Measurements from ENCODE around the gene NCAPD2. TPM values are rescaled to one million over a fixed set of nuclear protein-coding genes. Genes with fewer than 3 reads are reported as not detected.
"Not testable (repeated sequence)": the region's sequence is repeated elsewhere in the genome, so short reads cannot be mapped to it uniquely, and the experiment has no call there.

NCAPD2 gene
- total RNA-seq, 2 donors from 2014 or later, result 16.9 to 24.3 TPM

- Mint-ChIP-seq H3K27ac (peak overlapping the region; percentile 80), H3K36me3 (ENCODE audit: low read depth) (peaks cover 5% of the 10 kb centered on the region), H3K4me3 (peak overlapping the region; percentile 91), H3K4me1 (peaks cover 60% of the 10 kb centered on the region), H3K27me3 (no peaks in the 10 kb centered on the region)
- no peaks in the 10 kb centered on the region for H3K9me3 ChIP-seq (ENCODE audit: control insufficient read depth, low read length, poor library complexity, severe bottlenecking)
- ATAC-seq (no peak), DNase-seq (no peak)
Measured at GRCh38 chr12:6468283-6468575, 25.7 kb upstream of the NCAPD2 start.

DNA sequence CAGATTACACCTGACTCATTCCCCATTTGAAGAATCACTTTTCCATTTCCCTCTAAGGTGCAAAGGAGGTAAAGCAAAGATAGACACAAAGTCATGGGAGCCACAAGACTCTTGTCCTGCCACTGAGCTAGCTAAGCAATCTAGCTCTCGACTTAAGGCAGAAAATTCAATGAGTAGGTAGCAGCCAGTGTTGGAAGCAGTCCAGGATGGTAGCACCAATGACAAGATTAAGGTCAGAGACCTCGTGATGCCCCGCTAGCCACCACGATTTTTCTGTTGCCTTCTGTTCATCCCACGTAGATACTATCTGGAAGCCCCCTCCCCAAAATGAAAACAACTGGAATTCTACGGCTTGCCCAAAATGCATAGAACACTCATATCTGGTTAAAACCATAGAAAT lies 24.8 kb upstream of the NCAPD2 start:
- no peaks in the 10 kb centered on the region for H3K27me3 Mint-ChIP-seq
- H3K36me3 Mint-ChIP-seq (ENCODE audit: low read depth), result peaks cover 5% of the 10 kb centered on the region
- DNase-seq (no peak), ATAC-seq (no peak)
- peak overlapping the region; percentile 80 for H3K27ac Mint-ChIP-seq
- no peaks in the 10 kb centered on the region for H3K9me3 ChIP-seq (ENCODE audit: control insufficient read depth, low read length, poor library complexity, severe bottlenecking)
- peaks cover 53% of the 10 kb centered on the region for H3K4me1 Mint-ChIP-seq
- H3K4me3 Mint-ChIP-seq, result peak overlapping the region; percentile 91

GRCh38 chr12:6469609-6470374 lies 24.1 kb upstream of the NCAPD2 start:
- no peak for ATAC-seq
- Mint-ChIP-seq H3K4me1 (peaks cover 46% of the 10 kb centered on the region), H3K36me3 (ENCODE audit: low read depth) (peaks cover 2% of the 10 kb centered on the region), H3K27ac (peak overlapping the region; percentile 80), H3K4me3 (peak overlapping the region; percentile 91), H3K27me3 (no peaks in the 10 kb centered on the region)
- no peaks in the 10 kb centered on the region for H3K9me3 ChIP-seq (ENCODE audit: control insufficient read depth, low read length, poor library complexity, severe bottlenecking)
- no peak for DNase-seq

- H3K36me3 Mint-ChIP-seq (ENCODE audit: low read depth), result peaks cover 2% of the 10 kb centered on the region
- H3K9me3 ChIP-seq (ENCODE audit: control insufficient read depth, low read length, poor library complexity, severe bottlenecking), result no peaks in the 10 kb centered on the region
- H3K27me3 Mint-ChIP-seq, result no peaks in the 10 kb centered on the region
- H3K4me3 Mint-ChIP-seq, result peak within 1 kb of the TSS; percentile 91
- H3K4me1 Mint-ChIP-seq, result peaks cover 42% of the 10 kb centered on the region
- H3K27ac Mint-ChIP-seq, result peak within 1 kb of the TSS; percentile 80
- DNase-seq (peak; percentile 90 to 95 (median 93)), ATAC-seq (peak; percentile 92)
Measured at GRCh38 chr12:6470375-6471163, 23.3 kb upstream of the NCAPD2 start, which contains the start of gene VAMP1. Gene VAMP1 (minus strand): TSS chr12:6470677. CDS start chr12:6470531, 146 bp downstream.

DNA sequence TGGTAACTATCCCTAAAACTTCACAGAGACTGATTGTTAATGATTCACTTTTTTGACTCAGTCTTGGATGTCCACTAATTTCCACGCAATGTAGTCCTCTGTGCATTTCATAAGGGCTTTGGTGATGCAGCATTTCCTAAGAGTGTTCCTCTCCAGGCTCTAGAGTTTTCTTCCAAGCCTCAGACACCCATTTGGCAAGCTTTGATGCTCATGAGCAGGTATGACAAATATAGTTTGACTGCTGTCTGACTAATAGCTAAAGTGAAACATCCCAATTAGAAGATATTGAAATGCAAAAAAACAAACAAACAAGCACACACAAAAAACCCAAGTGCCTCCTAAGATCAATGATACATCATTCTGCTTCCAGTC lies 21.9 kb upstream of the NCAPD2 start:
- peaks cover 1% of the 10 kb centered on the region for H3K36me3 Mint-ChIP-seq (ENCODE audit: low read depth)
- peak overlapping the region; percentile 80 for H3K27ac Mint-ChIP-seq
- peak overlapping the region; percentile 3 for H3K4me3 Mint-ChIP-seq
- no peak for DNase-seq
- peaks cover 31% of the 10 kb centered on the region for H3K4me1 Mint-ChIP-seq
- no peaks in the 10 kb centered on the region for H3K27me3 Mint-ChIP-seq
- H3K9me3 ChIP-seq (ENCODE audit: control insufficient read depth, low read length, poor library complexity, severe bottlenecking), result no peaks in the 10 kb centered on the region
- ATAC-seq, result no peak

DNA sequence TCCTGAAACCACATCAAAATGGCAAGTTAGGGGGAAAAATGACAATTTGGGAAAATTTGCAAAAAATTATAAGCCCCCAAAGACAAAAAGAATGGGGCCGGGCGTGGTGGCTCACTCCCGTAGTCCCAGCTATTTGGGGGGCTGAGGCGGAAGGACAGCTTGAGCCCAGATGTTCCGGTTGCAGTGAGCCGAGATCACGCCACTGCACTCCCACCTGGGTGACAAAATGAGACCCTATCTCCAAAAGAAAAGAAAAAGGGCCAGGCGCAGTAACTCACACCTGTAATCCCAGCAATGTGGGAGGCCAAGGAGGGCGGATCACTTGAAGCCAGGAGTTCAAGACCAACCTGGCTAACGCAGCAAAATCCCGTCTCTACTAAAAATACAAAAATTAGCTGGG lies 21.4 kb upstream of the NCAPD2 start:
- H3K36me3 Mint-ChIP-seq (ENCODE audit: low read depth), result no peaks in the 10 kb centered on the region
- H3K4me1 Mint-ChIP-seq, result peaks cover 27% of the 10 kb centered on the region
- no peaks in the 10 kb centered on the region for H3K9me3 ChIP-seq (ENCODE audit: control insufficient read depth, low read length, poor library complexity, severe bottlenecking)
- H3K27me3 Mint-ChIP-seq, result no peaks in the 10 kb centered on the region
- DNase-seq, result no peak
- H3K27ac Mint-ChIP-seq, result no peak overlapping the region
- ATAC-seq, result no peak
- no peak overlapping the region for H3K4me3 Mint-ChIP-seq

- not testable (repeated sequence) for ATAC-seq; H3K9me3 ChIP-seq (ENCODE audit: control insufficient read depth, low read length, poor library complexity, severe bottlenecking); H3K4me1 Mint-ChIP-seq; H3K27ac Mint-ChIP-seq; H3K27me3 Mint-ChIP-seq; DNase-seq; H3K36me3 Mint-ChIP-seq (ENCODE audit: low read depth); H3K4me3 Mint-ChIP-seq
Measured at GRCh38 chr12:6475233-6475975, 18.5 kb upstream of the NCAPD2 start.

GRCh38 chr12:6476489-6476888 lies 17.4 kb upstream of the NCAPD2 start:
- H3K4me3 Mint-ChIP-seq, result no peak overlapping the region
- no peak overlapping the region for H3K27ac Mint-ChIP-seq

DNA sequence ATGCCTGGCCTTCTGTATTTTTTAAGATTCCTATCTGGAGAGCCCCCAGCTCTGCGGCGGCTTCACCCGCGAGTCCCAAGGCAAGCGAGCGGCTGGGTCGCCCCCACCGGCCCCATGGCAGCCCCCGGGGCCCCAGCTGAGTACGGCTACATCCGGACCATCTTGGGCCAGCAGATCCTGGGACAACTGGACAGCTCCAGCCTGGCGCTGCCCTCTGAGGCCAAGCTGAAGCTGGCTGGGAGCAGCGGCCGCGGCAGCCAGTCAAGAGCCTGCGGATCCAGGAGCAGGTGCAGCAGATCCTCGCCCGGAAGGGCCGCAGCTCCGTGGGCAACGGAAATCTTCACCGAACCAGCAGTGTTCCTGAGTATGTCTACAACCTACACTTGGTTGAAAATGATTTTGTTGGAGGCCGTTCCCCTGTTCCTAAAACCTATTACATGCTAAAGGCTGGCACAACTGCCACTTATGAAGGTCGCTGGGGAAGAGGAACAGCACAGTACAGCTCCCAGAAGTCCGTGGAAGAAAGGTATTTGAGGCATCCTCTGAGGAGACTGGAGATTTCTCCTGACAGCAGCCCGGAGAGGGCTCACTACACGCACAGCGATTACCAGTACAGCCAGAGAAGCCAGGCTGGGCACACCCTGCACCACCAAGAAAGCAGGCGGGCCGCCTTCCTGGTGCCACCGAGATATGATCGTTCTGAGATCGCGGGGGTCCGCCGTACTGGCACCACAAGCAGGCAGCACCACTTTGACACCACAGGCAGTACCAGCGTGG lies 16.1 kb upstream of the NCAPD2 start:
- not testable (repeated sequence) for H3K36me3 Mint-ChIP-seq (ENCODE audit: low read depth); H3K4me3 Mint-ChIP-seq; ATAC-seq; H3K27ac Mint-ChIP-seq; H3K4me1 Mint-ChIP-seq; H3K9me3 ChIP-seq (ENCODE audit: control insufficient read depth, low read length, poor library complexity, severe bottlenecking); H3K27me3 Mint-ChIP-seq; DNase-seq

More at GRCh38 chr12:6476489-6476888, 17.4 kb upstream of the NCAPD2 start:
- H3K9me3 ChIP-seq (ENCODE audit: control insufficient read depth, low read length, poor library complexity, severe bottlenecking), result no peaks in the 10 kb centered on the region
- Mint-ChIP-seq H3K36me3 (ENCODE audit: low read depth) (no peaks in the 10 kb centered on the region), H3K4me1 (peaks cover 4% of the 10 kb centered on the region), H3K27me3 (no peaks in the 10 kb centered on the region)
- DNase-seq, result no peak
- no peak for ATAC-seq

DNA sequence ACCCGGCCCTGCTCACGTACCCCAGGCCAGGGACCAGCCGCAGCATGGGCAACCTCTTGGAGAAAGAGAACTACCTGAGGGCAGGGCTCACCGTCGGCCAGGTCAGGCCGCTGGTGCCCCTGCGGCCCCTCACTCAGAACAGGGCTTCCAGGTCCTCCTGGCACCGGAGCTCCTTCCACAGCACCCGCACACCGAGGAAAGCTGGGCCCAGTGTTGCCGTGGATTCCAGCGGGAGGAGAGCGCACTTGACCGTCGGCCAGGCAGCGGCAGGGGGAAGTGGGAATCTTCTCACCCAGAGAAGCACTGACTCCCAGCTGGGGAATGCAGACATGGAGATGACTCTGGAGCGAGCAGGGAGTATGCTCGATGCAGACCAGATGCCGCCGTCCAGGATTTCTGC lies 15.5 kb upstream of the NCAPD2 start:
- Mint-ChIP-seq H3K4me3 (no peak overlapping the region), H3K4me1 (peaks cover 2% of the 10 kb centered on the region), H3K27ac (no peak overlapping the region), H3K36me3 (ENCODE audit: low read depth) (no peaks in the 10 kb centered on the region), H3K27me3 (no peaks in the 10 kb centered on the region)
- no peak for DNase-seq
- H3K9me3 ChIP-seq (ENCODE audit: control insufficient read depth, low read length, poor library complexity, severe bottlenecking), result no peaks in the 10 kb centered on the region
- ATAC-seq, result no peak

DNA sequence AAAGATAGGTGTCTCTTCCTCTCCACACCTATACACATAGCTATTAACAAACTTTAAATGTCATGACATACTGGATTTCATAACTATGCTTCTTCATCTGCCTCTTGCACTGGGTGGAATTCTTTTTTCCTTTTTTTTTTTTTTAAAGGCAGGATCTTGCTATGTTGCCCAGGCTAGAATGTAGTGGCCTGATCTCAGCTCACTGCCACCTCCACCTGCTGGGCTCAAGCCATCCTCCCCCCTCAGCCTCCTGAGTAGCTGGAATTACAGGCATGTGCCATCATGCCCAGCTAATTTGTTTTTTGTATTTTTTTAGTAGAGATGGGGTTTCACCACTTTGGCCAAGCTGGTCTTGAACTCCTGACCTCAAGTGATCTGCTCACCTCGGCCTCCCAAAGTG lies 5.7 kb upstream of the NCAPD2 start:
- Mint-ChIP-seq H3K4me1 (peaks cover 14% of the 10 kb centered on the region), H3K36me3 (ENCODE audit: low read depth) (peaks cover 5% of the 10 kb centered on the region), H3K27ac (no peak overlapping the region), H3K27me3 (no peaks in the 10 kb centered on the region), H3K4me3 (no peak overlapping the region)
- no peaks in the 10 kb centered on the region for H3K9me3 ChIP-seq (ENCODE audit: control insufficient read depth, low read length, poor library complexity, severe bottlenecking)
- DNase-seq, result no peak
- ATAC-seq, result no peak

DNA sequence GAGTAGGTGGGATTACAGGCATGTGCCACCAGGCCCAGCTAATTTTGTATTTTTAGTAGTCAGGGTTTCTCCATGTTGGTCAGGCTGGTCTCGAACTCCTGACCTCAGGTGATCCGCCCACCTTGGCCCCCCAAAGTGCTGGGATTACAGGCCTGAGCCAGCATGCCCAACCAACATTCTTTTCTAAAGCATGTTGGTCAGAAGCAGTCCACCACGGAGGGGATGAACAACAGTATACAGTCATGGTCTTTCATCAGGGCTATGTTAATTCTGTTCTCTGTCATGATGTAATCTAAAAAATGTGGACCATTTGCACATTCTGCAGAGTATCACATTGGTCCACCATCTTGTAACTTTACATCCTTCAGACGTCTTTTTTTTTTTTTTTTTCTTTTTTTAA lies 4.5 kb upstream of the NCAPD2 start:
- H3K4me3 Mint-ChIP-seq, result no peak overlapping the region
- no peak overlapping the region for H3K27ac Mint-ChIP-seq
- H3K4me1 Mint-ChIP-seq, result peaks cover 17% of the 10 kb centered on the region
- no peak for ATAC-seq
- peaks cover 7% of the 10 kb centered on the region for H3K36me3 Mint-ChIP-seq (ENCODE audit: low read depth)
- DNase-seq, result no peak
- no peaks in the 10 kb centered on the region for H3K27me3 Mint-ChIP-seq
- H3K9me3 ChIP-seq (ENCODE audit: control insufficient read depth, low read length, poor library complexity, severe bottlenecking), result no peaks in the 10 kb centered on the region

DNA sequence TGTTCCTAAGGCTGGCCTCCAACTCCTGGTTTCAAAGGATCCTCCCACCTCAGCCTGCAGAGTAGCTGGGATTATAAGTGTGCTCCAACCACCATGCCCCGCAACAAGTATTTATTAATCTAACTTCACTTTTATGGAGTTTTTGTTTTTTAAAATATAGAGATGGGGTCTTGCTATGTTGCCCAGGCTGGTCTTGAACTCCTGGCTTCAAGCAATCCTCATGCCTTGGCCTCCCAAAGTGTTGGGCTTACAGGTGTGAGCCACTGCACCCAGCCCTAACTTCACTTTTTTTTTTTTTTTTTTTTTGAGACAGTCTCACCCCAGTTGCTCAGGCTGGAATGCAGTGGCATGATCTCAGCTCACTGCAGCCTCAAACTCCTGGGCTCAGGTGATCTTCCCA lies 3.2 kb upstream of the NCAPD2 start:
- DNase-seq; H3K36me3 Mint-ChIP-seq (ENCODE audit: low read depth); H3K27ac Mint-ChIP-seq; H3K4me3 Mint-ChIP-seq; H3K27me3 Mint-ChIP-seq; ATAC-seq; H3K9me3 ChIP-seq (ENCODE audit: control insufficient read depth, low read length, poor library complexity, severe bottlenecking): not testable (repeated sequence)
- peaks cover 28% of the 10 kb centered on the region for H3K4me1 Mint-ChIP-seq

Data from T-helper 17 cell (primary cell).